HEK293 (cell line): ENCODE measurements around the gene HTT-AS.

Source experiments
- CTCF ChIA-PET: fragments of 350-600 bp; formaldehyde crosslinking; extraction: SDS; loops from one replicate; lab custom pipeline; 2021; ENCODE audit warnings: antibody characterized with exemption; lab: Yijun Ruan, JAX
- POLR2A ChIA-PET: fragments of 300-600 bp; formaldehyde crosslinking; extraction: SDS; loops from one replicate; lab custom pipeline; 2020; ENCODE audit warnings: antibody characterized with exemption, inconsistent platforms; lab: Yijun Ruan, JAX
- H3K27ac ChIP-seq: fragments of 200-500 bp; sonication (Bioruptor generic); 2 replicates; pipeline ENCODE4 v1.5.1; 2014; ENCODE audit warnings: low read depth, low read length, control low read depth, inconsistent platforms; ENCODE audit errors: extremely low read depth
- H3K36me3 ChIP-seq, 2 experiments: fragments of 200-500 bp in 1 of 2; sonication (Bioruptor generic) in 1 of 2; 1 replicate in 1 of 2; 2 replicates in 1 of 2; pipeline ENCODE4 v1.5.1; 2014 to 2017; ENCODE audit warnings: inconsistent platforms in 2 of 2, low read length in 2 of 2; ENCODE audit not compliant: control insufficient read depth in 2 of 2, insufficient read depth in 1 of 2
- H3K4me1 ChIP-seq: fragments of 200-500 bp; sonication (Bioruptor generic); 2 replicates; pipeline ENCODE4 v1.5.1; 2014; ENCODE audit warnings: mild to moderate bottlenecking, low read length, inconsistent platforms; ENCODE audit not compliant: control insufficient read depth, insufficient read depth
- H3K4me3 ChIP-seq: 2 replicates; pipeline ENCODE4 v1.5.1; 2011; ENCODE audit warnings: low read depth, mild to moderate bottlenecking, control low read depth, low read length, moderate library complexity
- H3K9me3 ChIP-seq: fragments of 200-500 bp; sonication (Bioruptor generic); 2 replicates; pipeline ENCODE4 v1.5.1; 2014; ENCODE audit warnings: low read depth, low read length, inconsistent platforms; ENCODE audit not compliant: control insufficient read depth, insufficient read depth
- EGR2 ChIP-seq: fragments of 450-650 bp; formaldehyde crosslinking; IDR thresholded peaks from 2 replicates; pipeline ENCODE4 v1.5.1; 2016; ENCODE audit warnings: low read depth, missing biosample characterization, missing genetic modification characterization
- HOXD13 ChIP-seq: sonication (generic); formaldehyde crosslinking; IDR thresholded peaks from 2 replicates; pipeline ENCODE4 v1.8.0; 2022; ENCODE audit warnings: missing genetic modification reagents, borderline replicate concordance
- KLF16 ChIP-seq: fragments of 450-650 bp; formaldehyde crosslinking; IDR thresholded peaks from 2 replicates; pipeline ENCODE4 v1.5.1; 2017; ENCODE audit warnings: missing biosample characterization, missing genetic modification characterization
- KLF7 ChIP-seq: fragments of 450-650 bp; formaldehyde crosslinking; IDR thresholded peaks from 2 replicates; pipeline ENCODE4 v1.5.1; 2016; ENCODE audit warnings: missing biosample characterization, missing genetic modification characterization, borderline replicate concordance
- SALL2 ChIP-seq: fragments of 450-650 bp; formaldehyde crosslinking; IDR thresholded peaks from 2 replicates; pipeline ENCODE4 v1.5.0; 2017; ENCODE audit warnings: missing biosample characterization, mild to moderate bottlenecking, missing genetic modification characterization, borderline replicate concordance
- SCRT2 ChIP-seq: fragments of 450-650 bp; formaldehyde crosslinking; IDR thresholded peaks from 2 replicates; pipeline ENCODE4 v1.5.1; 2016; ENCODE audit warnings: missing biosample characterization, missing genetic modification characterization
- SETDB1 ChIP-seq: IDR thresholded peaks from one replicate; pipeline ENCODE4 v1.6.1; 2017; ENCODE audit warnings: mild to moderate bottlenecking, low read length, moderate library complexity, mixed read lengths; ENCODE audit not compliant: insufficient read length
- SP3 ChIP-seq: fragments of 450-650 bp; formaldehyde crosslinking; IDR thresholded peaks from 2 replicates; pipeline ENCODE4 v1.5.1; 2016; ENCODE audit warnings: missing biosample characterization, missing genetic modification characterization
- SP7 ChIP-seq: fragments of 450-650 bp; formaldehyde crosslinking; IDR thresholded peaks from 2 replicates; pipeline ENCODE4 v1.5.1; 2016; ENCODE audit warnings: missing biosample characterization, missing genetic modification characterization
- WT1 ChIP-seq: fragments of 450-650 bp; formaldehyde crosslinking; IDR thresholded peaks from 2 replicates; pipeline ENCODE4 v1.5.1; 2016; ENCODE audit warnings: missing biosample characterization, missing genetic modification characterization
- YY1 ChIP-seq: fragments of 450-650 bp; formaldehyde crosslinking; IDR thresholded peaks from 2 replicates; pipeline ENCODE4 v1.5.1; 2018; ENCODE audit warnings: missing biosample characterization, missing genetic modification characterization
- ZBTB7A ChIP-seq: fragments of 450-650 bp; formaldehyde crosslinking; IDR thresholded peaks from 2 replicates; pipeline ENCODE4 v1.5.1; 2016; ENCODE audit warnings: low read depth, missing biosample characterization, missing genetic modification characterization
- ZBTB8A ChIP-seq: fragments of 450-650 bp; formaldehyde crosslinking; IDR thresholded peaks from 2 replicates; pipeline ENCODE4 v1.5.1; 2016; ENCODE audit warnings: missing biosample characterization, missing genetic modification characterization
- ZFP37 ChIP-seq: fragments of 450-650 bp; formaldehyde crosslinking; IDR thresholded peaks from 2 replicates; pipeline ENCODE4 v1.5.1; 2016; ENCODE audit warnings: missing biosample characterization, missing genetic modification characterization
- ZNF169 ChIP-seq: fragments of 450-650 bp; formaldehyde crosslinking; IDR thresholded peaks from 2 replicates; pipeline ENCODE4 v1.5.1; 2016; ENCODE audit warnings: missing biosample characterization, missing genetic modification characterization
- ZNF211 ChIP-seq: fragments of 450-650 bp; formaldehyde crosslinking; IDR thresholded peaks from 2 replicates; pipeline ENCODE4 v1.5.1; 2016; ENCODE audit warnings: low read depth, missing biosample characterization, missing genetic modification characterization
- ZNF335 ChIP-seq: fragments of 450-650 bp; formaldehyde crosslinking; conservative IDR thresholded peaks from 2 replicates; pipeline ENCODE4 v1.5.1; 2016; ENCODE audit warnings: missing biosample characterization, missing genetic modification characterization
- ZNF350 ChIP-seq: fragments of 450-650 bp; formaldehyde crosslinking; IDR thresholded peaks from 2 replicates; pipeline ENCODE4 v1.5.0; 2017; ENCODE audit warnings: missing biosample characterization, mild to moderate bottlenecking, missing genetic modification characterization
- ZNF391 ChIP-seq: fragments of 450-650 bp; formaldehyde crosslinking; IDR thresholded peaks from 2 replicates; pipeline ENCODE4 v1.5.1; 2016; ENCODE audit warnings: low read depth, missing biosample characterization, missing genetic modification characterization, borderline replicate concordance
- ZNF48 ChIP-seq: fragments of 450-650 bp; formaldehyde crosslinking; IDR thresholded peaks from 2 replicates; pipeline ENCODE4 v1.5.1; 2016; ENCODE audit warnings: missing biosample characterization, missing genetic modification characterization
- ZNF501 ChIP-seq: fragments of 450-650 bp; formaldehyde crosslinking; IDR thresholded peaks from 2 replicates; pipeline ENCODE4 v1.5.1; 2016; ENCODE audit warnings: missing biosample characterization, missing genetic modification characterization
- ZNF529 ChIP-seq: fragments of 450-650 bp; formaldehyde crosslinking; IDR thresholded peaks from 2 replicates; pipeline ENCODE4 v1.5.1; 2017; ENCODE audit warnings: missing genetic modification characterization, missing biosample characterization; ENCODE audit not compliant: insufficient replicate concordance
- ZNF561 ChIP-seq: fragments of 450-650 bp; IDR thresholded peaks from 2 replicates; pipeline ENCODE4 v1.5.1; 2018; ENCODE audit warnings: missing biosample characterization, missing genetic modification characterization, borderline replicate concordance
- ZNF571 ChIP-seq: fragments of 450-650 bp; formaldehyde crosslinking; IDR thresholded peaks from 2 replicates; pipeline ENCODE4 v1.5.0; 2017; ENCODE audit warnings: missing biosample characterization, missing genetic modification characterization
- ZNF624 ChIP-seq: fragments of 450-650 bp; formaldehyde crosslinking; IDR thresholded peaks from 2 replicates; pipeline ENCODE4 v1.5.1; 2017; ENCODE audit warnings: missing biosample characterization, missing genetic modification characterization
- ZNF76 ChIP-seq: fragments of 450-650 bp; formaldehyde crosslinking; IDR thresholded peaks from 2 replicates; pipeline ENCODE4; 2016; ENCODE audit warnings: low read depth, missing biosample characterization, missing genetic modification characterization, borderline replicate concordance
- ZNF777 ChIP-seq: fragments of 450-650 bp; formaldehyde crosslinking; IDR thresholded peaks from 2 replicates; pipeline ENCODE4 v1.5.1; 2017; ENCODE audit warnings: missing biosample characterization, missing genetic modification characterization, borderline replicate concordance
- TF ChIP-seq, protein P1 (sequence below): fragments of 450-650 bp; formaldehyde crosslinking; IDR thresholded peaks from 2 replicates; pipeline ENCODE4 v1.5.1; 2016; ENCODE audit warnings: missing biosample characterization, missing genetic modification characterization
- TF ChIP-seq, protein P2 (sequence below): fragments of 450-650 bp; formaldehyde crosslinking; optimal IDR thresholded peaks from 2 replicates; pipeline ENCODE3; 2016; ENCODE audit warnings: missing biosample characterization, mild to moderate bottlenecking, missing genetic modification characterization
- TF ChIP-seq, protein P3 (sequence below): fragments of 450-650 bp; formaldehyde crosslinking; IDR thresholded peaks from 2 replicates; pipeline ENCODE4 v1.5.1; 2017; ENCODE audit warnings: missing biosample characterization, missing genetic modification characterization
- TF ChIP-seq, protein P4 (sequence below): fragments of 450-650 bp; formaldehyde crosslinking; IDR thresholded peaks from 2 replicates; pipeline ENCODE4; 2016; ENCODE audit warnings: missing biosample characterization, missing genetic modification characterization

Gene HTT-AS

DNA sequence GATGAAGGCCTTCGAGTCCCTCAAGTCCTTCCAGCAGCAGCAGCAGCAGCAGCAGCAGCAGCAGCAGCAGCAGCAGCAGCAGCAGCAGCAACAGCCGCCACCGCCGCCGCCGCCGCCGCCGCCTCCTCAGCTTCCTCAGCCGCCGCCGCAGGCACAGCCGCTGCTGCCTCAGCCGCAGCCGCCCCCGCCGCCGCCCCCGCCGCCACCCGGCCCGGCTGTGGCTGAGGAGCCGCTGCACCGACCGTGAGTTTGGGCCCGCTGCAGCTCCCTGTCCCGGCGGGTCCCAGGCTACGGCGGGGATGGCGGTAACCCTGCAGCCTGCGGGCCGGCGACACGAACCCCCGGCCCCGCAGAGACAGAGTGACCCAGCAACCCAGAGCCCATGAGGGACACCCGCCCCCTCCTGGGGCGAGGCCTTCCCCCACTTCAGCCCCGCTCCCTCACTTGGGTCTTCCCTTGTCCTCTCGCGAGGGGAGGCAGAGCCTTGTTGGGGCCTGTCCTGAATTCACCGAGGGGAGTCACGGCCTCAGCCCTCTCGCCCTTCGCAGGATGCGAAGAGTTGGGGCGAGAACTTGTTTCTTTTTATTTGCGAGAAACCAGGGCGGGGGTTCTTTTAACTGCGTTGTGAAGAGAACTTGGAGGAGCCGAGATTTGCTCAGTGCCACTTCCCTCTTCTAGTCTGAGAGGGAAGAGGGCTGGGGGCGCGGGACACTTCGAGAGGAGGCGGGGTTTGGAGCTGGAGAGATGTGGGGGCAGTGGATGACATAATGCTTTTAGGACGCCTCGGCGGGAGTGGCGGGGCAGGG lies 711 bp upstream of the HTT-AS start:
- ChIA-PET CTCF (interaction anchor here (0.7 kb wide), 1 partner anchor 211 kb away, joined by 3 read pairs; no protein-coding TSS in a partner anchor), POLR2A (interaction anchor here (0.7 to 1.6 kb wide), 5 partner anchors 8 to 111 kb away, joined by 3 to 5 read pairs (median 4); partner anchors contain the start of gene GRK4)
- 0 out of 2 replicates have a peak, but pooled peaks cover 2% of the 10 kb centered on the region for H3K4me1 ChIP-seq
- H3K9me3 ChIP-seq, result no peaks in the 10 kb centered on the region
- H3K4me3 ChIP-seq, result peak overlapping the region; percentile 82
- H3K36me3 ChIP-seq, result no peaks in the 10 kb centered on the region
- peak overlapping the region; percentile 84 for H3K27ac ChIP-seq
- TF ChIP-seq ZNF529 (tag by site-specific recombination) (no peak), ZBTB7A (tag by site-specific recombination) (no peak), ZNF76 (tag by site-specific recombination) (peak; percentile 13; the same call in 1 of the 2 replicates), ZNF350 (no peak), ZNF624 (tag by site-specific recombination) (no peak), ZBTB8A (peak; percentile 51), KLF7 (tag by site-specific recombination) (no peak), SALL2 (tag by site-specific recombination) (no peak), ZNF777 (tag by site-specific recombination) (no peak), ZFP37 (tag by site-specific recombination) (no peak), EGR2 (no peak), ZNF169 (tag by site-specific recombination) (no peak), ZNF391 (no peak), ZNF561 (tag by site-specific recombination) (no peak), HOXD13 (CRISPR knock-in tag) (no peak), YY1 (tag by site-specific recombination) (no peak), SCRT2 (tag by site-specific recombination) (no peak), SETDB1 (no peak), WT1 (tag by site-specific recombination) (no peak), ZNF48 (tag by site-specific recombination) (no peak), ZNF211 (tag by site-specific recombination) (no peak), ZNF571 (no peak), SP3 (tag by site-specific recombination) (peak; percentile 58), KLF16 (tag by site-specific recombination) (no peak), ZNF501 (tag by site-specific recombination) (peak; percentile 34; the same call in 1 of the 2 replicates), SP7 (tag by site-specific recombination) (no peak), ZNF335 (tag by site-specific recombination) (peak; percentile 70; the same call in 1 of the 2 replicates)
- TF ChIP-seq, protein P1, sequence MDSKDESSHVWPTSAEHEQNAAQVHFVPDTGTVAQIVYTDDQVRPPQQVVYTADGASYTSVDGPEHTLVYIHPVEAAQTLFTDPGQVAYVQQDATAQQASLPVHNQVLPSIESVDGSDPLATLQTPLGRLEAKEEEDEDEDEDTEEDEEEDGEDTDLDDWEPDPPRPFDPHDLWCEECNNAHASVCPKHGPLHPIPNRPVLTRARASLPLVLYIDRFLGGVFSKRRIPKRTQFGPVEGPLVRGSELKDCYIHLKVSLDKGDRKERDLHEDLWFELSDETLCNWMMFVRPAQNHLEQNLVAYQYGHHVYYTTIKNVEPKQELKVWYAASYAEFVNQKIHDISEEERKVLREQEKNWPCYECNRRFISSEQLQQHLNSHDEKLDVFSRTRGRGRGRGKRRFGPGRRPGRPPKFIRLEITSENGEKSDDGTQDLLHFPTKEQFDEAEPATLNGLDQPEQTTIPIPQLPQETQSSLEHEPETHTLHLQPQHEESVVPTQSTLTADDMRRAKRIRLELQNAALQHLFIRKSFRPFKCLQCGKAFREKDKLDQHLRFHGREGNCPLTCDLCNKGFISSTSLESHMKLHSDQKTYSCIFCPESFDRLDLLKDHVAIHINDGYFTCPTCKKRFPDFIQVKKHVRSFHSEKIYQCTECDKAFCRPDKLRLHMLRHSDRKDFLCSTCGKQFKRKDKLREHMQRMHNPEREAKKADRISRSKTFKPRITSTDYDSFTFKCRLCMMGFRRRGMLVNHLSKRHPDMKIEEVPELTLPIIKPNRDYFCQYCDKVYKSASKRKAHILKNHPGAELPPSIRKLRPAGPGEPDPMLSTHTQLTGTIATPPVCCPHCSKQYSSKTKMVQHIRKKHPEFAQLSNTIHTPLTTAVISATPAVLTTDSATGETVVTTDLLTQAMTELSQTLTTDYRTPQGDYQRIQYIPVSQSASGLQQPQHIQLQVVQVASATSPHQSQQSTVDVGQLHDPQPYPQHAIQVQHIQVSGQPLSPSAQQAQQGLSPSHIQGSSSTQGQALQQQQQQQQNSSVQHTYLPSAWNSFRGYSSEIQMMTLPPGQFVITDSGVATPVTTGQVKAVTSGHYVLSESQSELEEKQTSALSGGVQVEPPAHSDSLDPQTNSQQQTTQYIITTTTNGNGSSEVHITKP, result 0 out of 2 replicates have a peak, but pooled peaks have one; percentile 33
- TF ChIP-seq, protein P2, sequence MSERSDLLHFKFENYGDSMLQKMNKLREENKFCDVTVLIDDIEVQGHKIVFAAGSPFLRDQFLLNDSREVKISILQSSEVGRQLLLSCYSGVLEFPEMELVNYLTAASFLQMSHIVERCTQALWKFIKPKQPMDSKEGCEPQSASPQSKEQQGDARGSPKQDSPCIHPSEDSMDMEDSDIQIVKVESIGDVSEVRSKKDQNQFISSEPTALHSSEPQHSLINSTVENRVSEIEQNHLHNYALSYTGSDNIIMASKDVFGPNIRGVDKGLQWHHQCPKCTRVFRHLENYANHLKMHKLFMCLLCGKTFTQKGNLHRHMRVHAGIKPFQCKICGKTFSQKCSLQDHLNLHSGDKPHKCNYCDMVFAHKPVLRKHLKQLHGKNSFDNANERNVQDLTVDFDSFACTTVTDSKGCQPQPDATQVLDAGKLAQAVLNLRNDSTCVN, result peak; percentile 36
- TF ChIP-seq, protein P3, sequence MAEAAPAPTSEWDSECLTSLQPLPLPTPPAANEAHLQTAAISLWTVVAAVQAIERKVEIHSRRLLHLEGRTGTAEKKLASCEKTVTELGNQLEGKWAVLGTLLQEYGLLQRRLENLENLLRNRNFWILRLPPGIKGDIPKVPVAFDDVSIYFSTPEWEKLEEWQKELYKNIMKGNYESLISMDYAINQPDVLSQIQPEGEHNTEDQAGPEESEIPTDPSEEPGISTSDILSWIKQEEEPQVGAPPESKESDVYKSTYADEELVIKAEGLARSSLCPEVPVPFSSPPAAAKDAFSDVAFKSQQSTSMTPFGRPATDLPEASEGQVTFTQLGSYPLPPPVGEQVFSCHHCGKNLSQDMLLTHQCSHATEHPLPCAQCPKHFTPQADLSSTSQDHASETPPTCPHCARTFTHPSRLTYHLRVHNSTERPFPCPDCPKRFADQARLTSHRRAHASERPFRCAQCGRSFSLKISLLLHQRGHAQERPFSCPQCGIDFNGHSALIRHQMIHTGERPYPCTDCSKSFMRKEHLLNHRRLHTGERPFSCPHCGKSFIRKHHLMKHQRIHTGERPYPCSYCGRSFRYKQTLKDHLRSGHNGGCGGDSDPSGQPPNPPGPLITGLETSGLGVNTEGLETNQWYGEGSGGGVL (tag by site-specific recombination), result peak; percentile 94
- TF ChIP-seq, protein P4, sequence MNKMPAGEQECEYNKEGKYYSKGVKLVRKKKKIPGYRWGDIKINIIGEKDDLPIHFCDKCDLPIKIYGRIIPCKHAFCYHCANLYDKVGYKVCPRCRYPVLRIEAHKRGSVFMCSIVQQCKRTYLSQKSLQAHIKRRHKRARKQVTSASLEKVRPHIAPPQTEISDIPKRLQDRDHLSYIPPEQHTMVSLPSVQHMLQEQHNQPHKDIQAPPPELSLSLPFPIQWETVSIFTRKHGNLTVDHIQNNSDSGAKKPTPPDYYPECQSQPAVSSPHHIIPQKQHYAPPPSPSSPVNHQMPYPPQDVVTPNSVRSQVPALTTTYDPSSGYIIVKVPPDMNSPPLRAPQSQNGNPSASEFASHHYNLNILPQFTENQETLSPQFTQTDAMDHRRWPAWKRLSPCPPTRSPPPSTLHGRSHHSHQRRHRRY (tag by site-specific recombination), result no peak
